HL-60 (cell line): ENCODE data around the gene MYO1E.

ENCODE experiments used
- DNase-seq, 2 experiments: peaks; one replicate each; pipeline ENCODE4 v3.0.0-alpha.2; 2010 to 2020; ENCODE audit warnings: low read depth in 1 of 2, low spot score in 1 of 2
- H3K27ac ChIP-seq: fragments of 250-450 bp; sonication (Bioruptor Pico); replicated peaks from 2 replicates; pipeline ENCODE4 v1.5.1; 2020; ENCODE audit warnings: mild to moderate bottlenecking, moderate library complexity
- H3K27me3 ChIP-seq: fragments of 250-450 bp; sonication (Bioruptor Pico); 2 replicates; pipeline ENCODE4 v1.5.1; 2021; ENCODE audit warnings: mild to moderate bottlenecking, moderate library complexity; ENCODE audit not compliant: insufficient read depth, poor library complexity, severe bottlenecking
- H3K4me3 ChIP-seq: replicated peaks from 2 replicates; pipeline ENCODE4 v1.5.1; 2011; ENCODE audit warnings: mild to moderate bottlenecking, control low read depth, low read length; ENCODE audit not compliant: insufficient read depth
- CTCF ChIP-seq: IDR thresholded peaks from one replicate; pipeline ENCODE4 v1.5.1; 2011; ENCODE audit warnings: low read length, control low read depth, inconsistent platforms; ENCODE audit not compliant: insufficient read depth
- GABPA ChIP-seq: IDR thresholded peaks from 2 replicates; pipeline ENCODE4 v1.6.1; 2012; ENCODE audit warnings: low read depth
- POLR2AphosphoS5 ChIP-seq: IDR thresholded peaks from 2 replicates; pipeline ENCODE4 v1.6.1; 2012; ENCODE audit warnings: low read depth
- REST ChIP-seq: IDR thresholded peaks from 2 replicates; pipeline ENCODE4 v1.6.1; 2012; ENCODE audit warnings: low read depth; ENCODE audit not compliant: insufficient replicate concordance
- SPI1 ChIP-seq: IDR thresholded peaks from 2 replicates; pipeline ENCODE4 v1.6.1; 2012; ENCODE audit warnings: low read depth, mild to moderate bottlenecking, borderline replicate concordance

Gene MYO1E

GRCh38 chr15:59292442-59293151 is 80.1 kb downstream of the MYO1E start:
- no peaks in the 10 kb centered on the region for H3K27me3 ChIP-seq
- no peak overlapping the region for H3K4me3 ChIP-seq
- no peak for TF ChIP-seq SPI1
- no peak for TF ChIP-seq POLR2AphosphoS5
- TF ChIP-seq REST, result no peak
- no peak for TF ChIP-seq CTCF
- no peak for TF ChIP-seq GABPA
- H3K27ac ChIP-seq, result no peak overlapping the region
- DNase-seq, result no peak

- TF ChIP-seq SPI1 (no peak), CTCF (no peak), GABPA (no peak), POLR2AphosphoS5 (no peak), REST (no peak)
- no peak overlapping the region for H3K27ac ChIP-seq
- no peak for DNase-seq
- no peak overlapping the region for H3K4me3 ChIP-seq
- no peaks in the 10 kb centered on the region for H3K27me3 ChIP-seq
Measured at GRCh38 chr15:59291213-59291549, 81.5 kb downstream of the MYO1E start.

- no peak for TF ChIP-seq REST
- TF ChIP-seq POLR2AphosphoS5, result no peak
- no peak for TF ChIP-seq CTCF
- no peak for TF ChIP-seq SPI1
- no peak for TF ChIP-seq GABPA
- Histone ChIP-seq H3K27ac (no peak overlapping the region), H3K27me3 (no peaks in the 10 kb centered on the region), H3K4me3 (no peak overlapping the region)
- no peak for DNase-seq
Measured at GRCh38 chr15:59290295-59291212, 82.1 kb downstream of the MYO1E start.
